ENCODE data around the gene OR14I1. TPM values are rescaled to one million over a fixed set of nuclear protein-coding genes. Genes with fewer than 3 reads are reported as not detected.

OR14I1 gene
- total and polyA plus RNA-seq, 3 donors from 2014 or later: 0.43 TPM; not detected in 2

- H3K4me3 ChIP-seq: no peak overlapping the region
- TF ChIP-seq POLR2A (IDR thresholded peaks at IDR 0.05): no peak
- TF ChIP-seq CTCF (IDR thresholded peaks at IDR 0.05): no peak
- intact Hi-C loops (cut with DNase I; ENCODE audit: low total_unique reads): no loop called here
- 51 to 74% methylated on average over 2 of the region's 2 CpGs for WGBS, 2 donors
- H3K4me1 ChIP-seq: no peaks in the 10 kb centered on the region
- H3K27ac ChIP-seq: no peak overlapping the region
- H3K27me3 ChIP-seq: no peaks in the 10 kb centered on the region
- no peak for DNase-seq
- H3K9me3 ChIP-seq: no peaks in the 10 kb centered on the region
- no peaks in the 10 kb centered on the region for H3K36me3 ChIP-seq (ENCODE audit: low read depth, missing control alignments)
Measured at GRCh38 chr1:248704606-248705005, 2.0 kb upstream of the OR14I1 start.

DNA sequence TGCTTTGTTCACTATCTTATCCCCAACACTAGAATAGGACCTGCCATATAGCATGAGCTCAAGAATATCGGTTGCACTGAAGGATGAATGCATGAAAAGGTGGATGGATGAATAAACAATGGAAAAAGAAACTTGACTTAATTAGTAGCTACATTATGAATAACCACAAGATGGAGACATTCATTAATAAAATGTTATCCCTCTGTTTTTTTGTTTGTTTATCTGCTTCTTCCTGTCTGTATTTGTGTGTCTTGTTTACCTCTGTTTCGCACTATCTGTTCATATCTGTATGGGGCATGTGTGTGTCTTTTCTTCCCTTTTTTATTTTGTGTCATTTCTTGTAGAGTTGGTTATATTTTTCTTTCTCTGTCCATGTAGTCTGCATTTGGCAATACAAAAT, 1.1 kb upstream of the OR14I1 start:
- 81 to 86% methylated on average over 2 of the region's 2 CpGs for WGBS, 2 donors
- Histone ChIP-seq H3K27ac (no peak overlapping the region), H3K9me3 (no peaks in the 10 kb centered on the region), H3K4me1 (no peaks in the 10 kb centered on the region), H3K4me3 (no peak overlapping the region), H3K36me3 (ENCODE audit: low read depth, missing control alignments) (no peaks in the 10 kb centered on the region), H3K27me3 (no peaks in the 10 kb centered on the region)
- intact Hi-C loops (cut with DNase I; ENCODE audit: low total_unique reads): no loop called here
- no peak for DNase-seq
- TF ChIP-seq CTCF (IDR thresholded peaks at IDR 0.05) (no peak), POLR2A (IDR thresholded peaks at IDR 0.05) (no peak)

DNA sequence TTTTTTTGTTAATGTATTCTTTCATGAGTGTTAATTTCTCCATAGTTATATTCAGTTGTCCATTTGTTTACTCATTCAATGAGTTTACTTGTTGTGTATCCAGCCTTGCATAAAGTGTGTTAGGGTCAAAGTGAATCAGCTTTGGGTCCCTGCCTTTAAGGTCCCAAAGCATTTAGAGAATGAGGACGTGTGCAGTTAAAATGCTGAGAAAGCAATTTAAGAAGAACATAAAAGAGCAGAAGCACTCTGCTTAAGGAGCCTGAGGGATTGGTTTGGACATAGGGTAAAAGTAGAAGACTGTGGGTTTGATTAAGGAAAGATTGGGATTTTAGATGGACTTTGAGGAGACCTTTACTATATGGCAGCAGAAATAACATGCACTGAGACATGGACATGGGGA, 3.5 kb downstream of the OR14I1 start:
- 53 to 58% methylated on average over 1 of the region's 1 CpG for WGBS, 2 donors
- TF ChIP-seq CTCF (IDR thresholded peaks at IDR 0.05): no peak
- TF ChIP-seq POLR2A (IDR thresholded peaks at IDR 0.05): no peak
- H3K27me3 ChIP-seq: no peaks in the 10 kb centered on the region
- no peak overlapping the region for H3K4me3 ChIP-seq
- intact Hi-C loops (cut with DNase I; ENCODE audit: low total_unique reads): no loop called here
- H3K4me1 ChIP-seq: no peaks in the 10 kb centered on the region
- no peak for DNase-seq
- no peak overlapping the region for H3K27ac ChIP-seq
- no peaks in the 10 kb centered on the region for H3K36me3 ChIP-seq (ENCODE audit: low read depth, missing control alignments)
- no peaks in the 10 kb centered on the region for H3K9me3 ChIP-seq

DNA sequence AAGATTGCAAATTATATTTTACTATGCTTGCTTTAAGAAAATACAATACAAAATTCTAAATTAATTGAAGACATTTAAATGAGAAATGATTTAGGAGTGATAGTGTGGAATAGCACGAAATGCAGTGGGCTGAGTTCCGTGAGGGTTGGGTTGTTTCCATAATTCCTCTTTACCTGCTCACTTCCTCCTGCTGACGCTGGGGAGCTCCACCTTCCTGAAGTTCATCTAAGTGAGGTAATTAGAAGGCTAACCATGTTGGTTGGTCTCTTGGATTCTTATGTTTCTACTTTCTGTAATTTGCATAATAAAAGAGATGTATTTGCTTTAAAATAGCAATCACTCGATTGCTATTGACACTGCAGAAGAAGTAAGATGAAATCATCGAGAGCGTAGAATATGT, 4.7 kb downstream of the OR14I1 start:
- H3K9me3 ChIP-seq: no peaks in the 10 kb centered on the region
- H3K27me3 ChIP-seq: no peaks in the 10 kb centered on the region
- no peak overlapping the region for H3K4me3 ChIP-seq
- no peak for TF ChIP-seq POLR2A (IDR thresholded peaks at IDR 0.05)
- no peak for TF ChIP-seq CTCF (IDR thresholded peaks at IDR 0.05)
- intact Hi-C loops (cut with DNase I; ENCODE audit: low total_unique reads): no loop called here
- no peak overlapping the region for H3K27ac ChIP-seq
- no peaks in the 10 kb centered on the region for H3K4me1 ChIP-seq
- DNase-seq: no peak
- no peaks in the 10 kb centered on the region for H3K36me3 ChIP-seq (ENCODE audit: low read depth, missing control alignments)
- 66 to 86% methylated on average over 6 of the region's 6 CpGs for WGBS, 2 donors

DNA sequence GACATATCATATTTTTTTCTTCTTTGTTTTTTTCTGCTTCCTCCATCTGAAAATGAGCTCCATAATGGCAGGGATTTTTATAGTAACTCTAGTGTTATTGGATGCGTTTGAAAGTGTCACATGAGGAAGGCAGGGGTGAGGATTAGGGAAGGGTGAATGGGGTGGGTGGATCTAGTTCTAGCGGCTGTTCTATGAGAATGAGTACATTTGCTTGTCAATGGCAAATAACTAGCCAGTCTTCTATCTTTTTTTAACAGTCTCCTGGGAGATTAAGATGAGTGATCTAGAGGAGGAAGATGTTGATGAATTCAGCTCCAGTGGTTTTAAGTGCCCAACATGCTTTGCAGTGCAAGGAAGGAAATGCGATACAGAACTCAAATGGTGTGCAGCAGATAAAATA, 5.8 kb downstream of the OR14I1 start:
- Histone ChIP-seq H3K9me3 (no peaks in the 10 kb centered on the region), H3K4me3 (no peak overlapping the region), H3K27ac (no peak overlapping the region), H3K36me3 (ENCODE audit: low read depth, missing control alignments) (no peaks in the 10 kb centered on the region), H3K4me1 (no peaks in the 10 kb centered on the region), H3K27me3 (no peaks in the 10 kb centered on the region)
- DNase-seq: no peak
- WGBS, 2 donors: 77 to 88% methylated on average over 3 of the region's 3 CpGs
- intact Hi-C loops (cut with DNase I; ENCODE audit: low total_unique reads): no loop called here
- no peak for TF ChIP-seq CTCF (IDR thresholded peaks at IDR 0.05)
- TF ChIP-seq POLR2A (IDR thresholded peaks at IDR 0.05): no peak
